HepG2 (cell line): ENCODE results near the gene FAH. TPM values are rescaled to one million over a fixed set of nuclear protein-coding genes. Genes with fewer than 3 reads are reported as not detected.
A peak's percentile ranks its signal among the peaks of the same experiment; 100 is the strongest.

Source experiments
- HDAC6 ChIP-seq: fragments of 200-600 bp; sonication (generic); IDR thresholded peaks from 2 replicates; pipeline ENCODE4 v1.7.0; 2017; ENCODE audit warnings: mild to moderate bottlenecking, antibody characterized with exemption, low read length, low read depth
- NR3C1 ChIP-seq: sonication (generic); formaldehyde crosslinking; IDR thresholded peaks from 2 replicates; pipeline ENCODE4 v1.4.0; 2020; ENCODE audit warnings: missing genetic modification reagents
- YY1 ChIP-seq: IDR thresholded peaks from 2 replicates; pipeline ENCODE4 v1.6.1; 2011; ENCODE audit warnings: low read length, low read depth, moderate library complexity, mild to moderate bottlenecking; ENCODE audit not compliant: insufficient read depth, insufficient replicate concordance
- ZNF235 ChIP-seq: sonication (generic); formaldehyde crosslinking; IDR thresholded peaks from 2 replicates; pipeline ENCODE4 v1.8.1; 2023; ENCODE audit warnings: mild to moderate bottlenecking, missing genetic modification reagents, borderline replicate concordance
- ZNF335 ChIP-seq: sonication (generic); formaldehyde crosslinking; IDR thresholded peaks from 2 replicates; pipeline ENCODE4 v1.4.0; 2020; ENCODE audit warnings: missing genetic modification reagents
- polyA plus RNA-seq, 8 experiments: library from polyadenylated mRNA; depleted of rRNA in 3 of 8; stranded (reverse) in 7 of 8; unstranded in 1 of 8; fragments of >200 nt; fragmentation: Illumina TruSeq in 4 of 8; extraction: Trizol in 4 of 8; gene quantifications; 2 replicates each; pipeline versions ENCODE4 v1.2.1 to v1.2.3, GENCODE V29; 2011 to 2016; ENCODE audit warnings: low read depth in 4 of 8, missing spikeins in 1 of 8, mixed read lengths in 1 of 8; ENCODE audit not compliant: insufficient read depth in 1 of 8
- total RNA-seq, 5 experiments: library from RNA; depleted of rRNA; stranded (reverse); fragments of >200 nt; fragmentation: Illumina TruSeq; extraction: Trizol; gene quantifications; 2 replicates each; pipeline ENCODE4 v1.2.3, GENCODE V29; 2016; ENCODE audit warnings: low read depth in 1 of 5
- TF ChIP-seq, protein P1 (sequence below): sonication (generic); formaldehyde crosslinking; IDR thresholded peaks from 2 replicates; pipeline ENCODE4 v1.5.0; 2020; ENCODE audit warnings: mild to moderate bottlenecking, missing genetic modification reagents, borderline replicate concordance
- TF ChIP-seq, protein P2 (sequence below): sonication (generic); formaldehyde crosslinking; conservative IDR thresholded peaks from 2 replicates; pipeline ENCODE4 v1.4.0; 2020; ENCODE audit warnings: missing genetic modification reagents
- TF ChIP-seq, protein P3 (sequence below): sonication (generic); formaldehyde crosslinking; IDR thresholded peaks from 2 replicates; pipeline ENCODE4 v1.4.0; 2020; ENCODE audit warnings: missing genetic modification reagents
- TF ChIP-seq, protein P4 (sequence below): sonication (generic); formaldehyde crosslinking; IDR thresholded peaks from 2 replicates; pipeline ENCODE4 v1.8.0; 2022; ENCODE audit warnings: missing genetic modification reagents, mild to moderate bottlenecking, inconsistent platforms, borderline replicate concordance
- TF ChIP-seq, protein P5 (sequence below): sonication (generic); formaldehyde crosslinking; IDR thresholded peaks from 2 replicates; pipeline ENCODE4 v1.5.1; 2020; ENCODE audit warnings: missing genetic modification reagents, mild to moderate bottlenecking, borderline replicate concordance
- TF ChIP-seq, protein P6 (sequence below): sonication (generic); formaldehyde crosslinking; IDR thresholded peaks from 2 replicates; pipeline ENCODE4 v1.5.1; 2020; ENCODE audit warnings: mild to moderate bottlenecking, missing genetic modification reagents, borderline replicate concordance

Gene FAH
- total and polyA plus RNA-seq, 2 of the 13 experiments (the other 11 are each of a cell fraction or from before 2014, with no cell fraction given): 36.6 to 75.0 TPM

DNA sequence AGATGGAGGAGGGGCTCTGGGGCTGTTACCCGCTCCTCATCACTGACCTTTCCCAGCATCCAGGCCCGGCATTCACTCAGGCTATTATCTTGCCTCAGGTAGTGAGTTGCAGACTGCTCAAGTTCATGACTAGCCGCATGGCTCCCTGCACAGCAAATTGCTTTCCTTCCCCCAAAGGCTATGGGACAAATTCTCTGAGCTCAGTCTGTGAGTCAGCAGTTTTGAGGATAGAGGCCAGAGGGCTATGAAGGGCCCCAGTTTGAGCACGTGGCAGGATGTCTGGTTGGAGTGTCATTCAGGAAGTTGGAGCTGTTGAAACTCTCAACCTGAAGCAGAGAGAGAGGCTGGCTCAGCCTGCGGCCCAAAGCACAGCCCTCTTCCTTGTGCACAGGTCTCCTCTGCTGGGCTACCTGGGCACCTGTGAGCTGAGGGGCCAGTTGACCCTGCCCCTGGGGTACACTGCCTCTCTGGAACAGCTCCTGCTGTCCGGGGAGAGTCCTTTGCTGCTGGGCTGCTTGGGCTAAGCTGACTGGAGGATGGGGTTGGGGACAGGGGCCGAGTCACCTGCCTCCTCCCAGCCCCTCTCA is 7.9 kb downstream of the FAH start (continued):
- TF ChIP-seq, protein P1, sequence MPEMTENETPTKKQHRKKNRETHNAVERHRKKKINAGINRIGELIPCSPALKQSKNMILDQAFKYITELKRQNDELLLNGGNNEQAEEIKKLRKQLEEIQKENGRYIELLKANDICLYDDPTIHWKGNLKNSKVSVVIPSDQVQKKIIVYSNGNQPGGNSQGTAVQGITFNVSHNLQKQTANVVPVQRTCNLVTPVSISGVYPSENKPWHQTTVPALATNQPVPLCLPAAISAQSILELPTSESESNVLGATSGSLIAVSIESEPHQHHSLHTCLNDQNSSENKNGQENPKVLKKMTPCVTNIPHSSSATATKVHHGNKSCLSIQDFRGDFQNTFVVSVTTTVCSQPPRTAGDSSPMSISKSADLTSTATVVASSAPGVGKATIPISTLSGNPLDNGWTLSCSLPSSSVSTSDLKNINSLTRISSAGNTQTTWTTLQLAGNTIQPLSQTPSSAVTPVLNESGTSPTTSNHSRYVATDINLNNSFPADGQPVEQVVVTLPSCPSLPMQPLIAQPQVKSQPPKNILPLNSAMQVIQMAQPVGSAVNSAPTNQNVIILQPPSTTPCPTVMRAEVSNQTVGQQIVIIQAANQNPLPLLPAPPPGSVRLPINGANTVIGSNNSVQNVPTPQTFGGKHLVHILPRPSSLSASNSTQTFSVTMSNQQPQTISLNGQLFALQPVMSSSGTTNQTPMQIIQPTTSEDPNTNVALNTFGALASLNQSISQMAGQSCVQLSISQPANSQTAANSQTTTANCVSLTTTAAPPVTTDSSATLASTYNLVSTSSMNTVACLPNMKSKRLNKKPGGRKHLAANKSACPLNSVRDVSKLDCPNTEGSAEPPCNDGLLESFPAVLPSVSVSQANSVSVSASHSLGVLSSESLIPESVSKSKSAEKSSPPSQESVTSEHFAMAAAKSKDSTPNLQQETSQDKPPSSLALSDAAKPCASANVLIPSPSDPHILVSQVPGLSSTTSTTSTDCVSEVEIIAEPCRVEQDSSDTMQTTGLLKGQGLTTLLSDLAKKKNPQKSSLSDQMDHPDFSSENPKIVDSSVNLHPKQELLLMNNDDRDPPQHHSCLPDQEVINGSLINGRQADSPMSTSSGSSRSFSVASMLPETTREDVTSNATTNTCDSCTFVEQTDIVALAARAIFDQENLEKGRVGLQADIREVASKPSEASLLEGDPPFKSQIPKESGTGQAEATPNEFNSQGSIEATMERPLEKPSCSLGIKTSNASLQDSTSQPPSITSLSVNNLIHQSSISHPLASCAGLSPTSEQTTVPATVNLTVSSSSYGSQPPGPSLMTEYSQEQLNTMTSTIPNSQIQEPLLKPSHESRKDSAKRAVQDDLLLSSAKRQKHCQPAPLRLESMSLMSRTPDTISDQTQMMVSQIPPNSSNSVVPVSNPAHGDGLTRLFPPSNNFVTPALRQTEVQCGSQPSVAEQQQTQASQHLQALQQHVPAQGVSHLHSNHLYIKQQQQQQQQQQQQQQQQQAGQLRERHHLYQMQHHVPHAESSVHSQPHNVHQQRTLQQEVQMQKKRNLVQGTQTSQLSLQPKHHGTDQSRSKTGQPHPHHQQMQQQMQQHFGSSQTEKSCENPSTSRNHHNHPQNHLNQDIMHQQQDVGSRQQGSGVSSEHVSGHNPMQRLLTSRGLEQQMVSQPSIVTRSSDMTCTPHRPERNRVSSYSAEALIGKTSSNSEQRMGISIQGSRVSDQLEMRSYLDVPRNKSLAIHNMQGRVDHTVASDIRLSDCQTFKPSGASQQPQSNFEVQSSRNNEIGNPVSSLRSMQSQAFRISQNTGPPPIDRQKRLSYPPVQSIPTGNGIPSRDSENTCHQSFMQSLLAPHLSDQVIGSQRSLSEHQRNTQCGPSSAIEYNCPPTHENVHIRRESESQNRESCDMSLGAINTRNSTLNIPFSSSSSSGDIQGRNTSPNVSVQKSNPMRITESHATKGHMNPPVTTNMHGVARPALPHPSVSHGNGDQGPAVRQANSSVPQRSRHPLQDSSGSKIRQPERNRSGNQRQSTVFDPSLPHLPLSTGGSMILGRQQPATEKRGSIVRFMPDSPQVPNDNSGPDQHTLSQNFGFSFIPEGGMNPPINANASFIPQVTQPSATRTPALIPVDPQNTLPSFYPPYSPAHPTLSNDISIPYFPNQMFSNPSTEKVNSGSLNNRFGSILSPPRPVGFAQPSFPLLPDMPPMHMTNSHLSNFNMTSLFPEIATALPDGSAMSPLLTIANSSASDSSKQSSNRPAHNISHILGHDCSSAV (CRISPR knock-in tag): no peak
- TF ChIP-seq, protein P2, sequence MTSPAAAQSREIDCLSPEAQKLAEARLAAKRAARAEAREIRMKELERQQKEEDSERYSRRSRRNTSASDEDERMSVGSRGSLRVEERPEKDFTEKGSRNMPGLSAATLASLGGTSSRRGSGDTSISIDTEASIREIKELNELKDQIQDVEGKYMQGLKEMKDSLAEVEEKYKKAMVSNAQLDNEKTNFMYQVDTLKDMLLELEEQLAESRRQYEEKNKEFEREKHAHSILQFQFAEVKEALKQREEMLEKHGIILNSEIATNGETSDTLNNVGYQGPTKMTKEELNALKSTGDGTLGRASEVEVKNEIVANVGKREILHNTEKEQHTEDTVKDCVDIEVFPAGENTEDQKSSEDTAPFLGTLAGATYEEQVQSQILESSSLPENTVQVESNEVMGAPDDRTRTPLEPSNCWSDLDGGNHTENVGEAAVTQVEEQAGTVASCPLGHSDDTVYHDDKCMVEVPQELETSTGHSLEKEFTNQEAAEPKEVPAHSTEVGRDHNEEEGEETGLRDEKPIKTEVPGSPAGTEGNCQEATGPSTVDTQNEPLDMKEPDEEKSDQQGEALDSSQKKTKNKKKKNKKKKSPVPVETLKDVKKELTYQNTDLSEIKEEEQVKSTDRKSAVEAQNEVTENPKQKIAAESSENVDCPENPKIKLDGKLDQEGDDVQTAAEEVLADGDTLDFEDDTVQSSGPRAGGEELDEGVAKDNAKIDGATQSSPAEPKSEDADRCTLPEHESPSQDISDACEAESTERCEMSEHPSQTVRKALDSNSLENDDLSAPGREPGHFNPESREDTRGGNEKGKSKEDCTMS (CRISPR knock-in tag): no peak
- TF ChIP-seq NR3C1 (CRISPR knock-in tag): no peak
- TF ChIP-seq, protein P3, sequence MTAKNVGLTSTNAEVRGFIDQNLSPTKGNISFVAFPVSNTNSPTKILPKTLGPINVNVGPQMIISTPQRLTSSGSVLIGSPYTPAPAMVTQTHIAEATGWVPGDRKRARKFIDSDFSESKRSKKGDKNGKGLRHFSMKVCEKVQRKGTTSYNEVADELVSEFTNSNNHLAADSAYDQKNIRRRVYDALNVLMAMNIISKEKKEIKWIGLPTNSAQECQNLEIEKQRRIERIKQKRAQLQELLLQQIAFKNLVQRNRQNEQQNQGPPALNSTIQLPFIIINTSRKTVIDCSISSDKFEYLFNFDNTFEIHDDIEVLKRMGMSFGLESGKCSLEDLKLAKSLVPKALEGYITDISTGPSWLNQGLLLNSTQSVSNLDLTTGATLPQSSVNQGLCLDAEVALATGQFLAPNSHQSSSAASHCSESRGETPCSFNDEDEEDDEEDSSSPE (CRISPR knock-in tag): peak; percentile 79
- no peak for TF ChIP-seq ZNF235 (CRISPR knock-in tag)
- peak; percentile 87 for TF ChIP-seq ZNF335
- TF ChIP-seq, protein P4, sequence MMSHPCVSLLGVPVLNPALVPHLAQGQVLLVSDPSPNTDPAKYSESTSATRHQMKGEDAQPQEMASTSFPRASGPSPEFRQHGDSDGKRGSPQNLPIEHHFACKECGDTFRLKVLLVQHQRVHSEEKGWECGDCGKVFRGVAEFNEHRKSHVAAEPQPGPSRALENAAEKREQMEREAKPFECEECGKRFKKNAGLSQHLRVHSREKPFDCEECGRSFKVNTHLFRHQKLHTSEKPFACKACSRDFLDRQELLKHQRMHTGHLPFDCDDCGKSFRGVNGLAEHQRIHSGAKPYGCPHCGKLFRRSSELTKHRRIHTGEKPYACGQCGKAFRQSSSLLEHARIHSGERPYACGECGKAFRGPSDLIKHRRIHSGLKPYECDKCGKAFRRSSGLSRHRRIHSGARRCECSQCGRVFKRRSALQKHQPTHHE (CRISPR knock-in tag): no peak
- TF ChIP-seq, protein P5, sequence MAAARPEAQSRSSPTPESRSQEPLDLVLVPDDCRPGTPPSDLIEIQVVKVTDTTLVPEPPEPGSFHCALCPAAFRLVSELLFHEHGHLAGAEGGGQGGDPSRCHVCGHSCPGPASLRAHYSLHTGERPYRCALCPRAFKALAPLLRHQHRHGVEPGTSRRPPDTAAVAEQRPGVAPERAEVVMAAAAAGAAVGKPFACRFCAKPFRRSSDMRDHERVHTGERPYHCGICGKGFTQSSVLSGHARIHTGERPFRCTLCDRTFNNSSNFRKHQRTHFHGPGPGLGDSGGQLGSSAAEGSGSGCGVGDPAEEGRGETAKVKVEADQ (CRISPR knock-in tag): no peak
- TF ChIP-seq HDAC6: no peak
- TF ChIP-seq YY1: no peak
- TF ChIP-seq, protein P6, sequence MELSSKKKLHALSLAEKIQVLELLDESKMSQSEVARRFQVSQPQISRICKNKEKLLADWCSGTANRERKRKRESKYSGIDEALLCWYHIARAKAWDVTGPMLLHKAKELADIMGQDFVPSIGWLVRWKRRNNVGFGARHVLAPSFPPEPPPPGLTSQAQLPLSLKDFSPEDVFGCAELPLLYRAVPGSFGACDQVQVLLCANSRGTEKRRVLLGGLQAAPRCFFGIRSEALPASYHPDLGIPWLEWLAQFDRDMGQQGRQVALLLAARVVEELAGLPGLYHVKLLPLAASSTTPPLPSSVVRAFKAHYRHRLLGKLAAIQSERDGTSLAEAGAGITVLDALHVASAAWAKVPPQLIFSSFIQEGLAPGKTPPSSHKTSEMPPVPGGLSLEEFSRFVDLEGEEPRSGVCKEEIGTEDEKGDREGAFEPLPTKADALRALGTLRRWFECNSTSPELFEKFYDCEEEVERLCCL (CRISPR knock-in tag): no peak
